HepG2 (cell line): ENCODE measurements around the gene KPNA4. TPM values are rescaled to one million over a fixed set of nuclear protein-coding genes. Genes with fewer than 3 reads are reported as not detected.

ENCODE experiments used
- ATAC-seq: fragments of 200-7000 bp; cut with Tn5 transposase; 3 replicates; pipeline ENCODE4 v1.9.1; 2020; ENCODE audit warnings: mild to moderate bottlenecking, moderate library complexity
- BruUV-seq: library from RNA; stranded (reverse); fragments of 400-500 nt; replicated peaks from 2 replicates; lab custom pipeline; 2021; lab: Mats Ljungman, UMichigan
- CTCF ChIA-PET: fragments of 300-600 bp; formaldehyde crosslinking; extraction: SDS; loops from one replicate; lab custom pipeline; 2021; ENCODE audit warnings: low total read pairs, inconsistent platforms, low intra/inter-chr PET ratio; lab: Yijun Ruan, JAX
- POLR2A ChIA-PET: fragments of 350-600 bp; sonication (Branson Sonifier 250); formaldehyde crosslinking; loops from one replicate; lab custom pipeline; 2020; ENCODE audit warnings: antibody characterized with exemption, inconsistent platforms; lab: Yijun Ruan, JAX
- DNase-seq: peaks from one replicate; pipeline ENCODE4 v3.0.0-alpha.2; 2015; ENCODE audit warnings: low spot score
- FAIRE-seq: peaks from 3 replicates; lab custom pipeline; 2011; peaks lifted over from hg19 to GRCh38; lab: Jason Lieb, UNC
- H2AFZ ChIP-seq: one replicate; pipeline ENCODE4 v1.6.1; 2011; ENCODE audit warnings: low read length, inconsistent platforms
- H3K27ac ChIP-seq: fragments of 300-600 bp; 3 replicates; pipeline ENCODE4 v1.8.0; 2011; ENCODE audit warnings: mixed run types, mild to moderate bottlenecking, mixed read lengths, low read length, inconsistent platforms; ENCODE audit not compliant: insufficient read depth; ENCODE audit errors: extremely low read length
- H3K27me3 ChIP-seq, 2 experiments: fragments of 200-600 bp in 1 of 2; 2 replicates in 1 of 2; 3 replicates in 1 of 2; pipeline versions ENCODE4 v1.6.0 to v1.8.0; 2011; ENCODE audit warnings: low read length in 2 of 2, mild to moderate bottlenecking in 2 of 2, moderate library complexity in 2 of 2, inconsistent platforms in 1 of 2; ENCODE audit not compliant: insufficient read depth in 2 of 2, control insufficient read depth in 1 of 2
- H3K36me3 ChIP-seq, 2 experiments: fragments of 200-600 bp in 1 of 2; replicated peaks in 1 of 2; 2 replicates in 1 of 2; 3 replicates in 1 of 2; pipeline versions ENCODE4 v1.5.1 to v1.8.0; 2011; ENCODE audit warnings: low read length in 2 of 2, inconsistent platforms in 1 of 2; ENCODE audit not compliant: insufficient read depth in 2 of 2, control insufficient read depth in 1 of 2
- H3K4me1 ChIP-seq: 2 replicates; pipeline ENCODE4 v1.5.1; 2012; ENCODE audit warnings: low read length, inconsistent platforms; ENCODE audit not compliant: insufficient read depth
- H3K4me2 ChIP-seq: 2 replicates; pipeline ENCODE4 v1.6.0; 2011; ENCODE audit warnings: low read depth, low read length, inconsistent platforms
- H3K4me3 ChIP-seq, 3 experiments: fragments of 200-600 bp in 1 of 3; sonication (generic), shearing (Covaris generic) in 1 of 3; replicated peaks in 1 of 3; 2 replicates each; pipeline ENCODE4 v1.5.1; 2011 to 2016; ENCODE audit warnings: low read length in 3 of 3, inconsistent platforms in 2 of 3, low read depth in 2 of 3, mild to moderate bottlenecking in 2 of 3, control low read depth in 1 of 3, mixed read lengths in 1 of 3; ENCODE audit not compliant: insufficient read depth in 1 of 3
- H3K79me2 ChIP-seq: one replicate; pipeline ENCODE4 v1.6.1; 2011; ENCODE audit warnings: low read length, inconsistent platforms; ENCODE audit not compliant: insufficient read depth
- H3K9ac ChIP-seq: 2 replicates; pipeline ENCODE4 v1.6.0; 2011; ENCODE audit warnings: mild to moderate bottlenecking, low read depth, low read length, inconsistent platforms; ENCODE audit not compliant: insufficient read depth
- H3K9me3 ChIP-seq: 2 replicates; pipeline ENCODE4 v1.5.1; 2012; ENCODE audit warnings: mild to moderate bottlenecking, low read length
- H4K20me1 ChIP-seq: 2 replicates; pipeline ENCODE4 v1.6.0; 2011; ENCODE audit warnings: inconsistent platforms, mild to moderate bottlenecking, low read length, moderate library complexity; ENCODE audit not compliant: insufficient read depth
- CREB1 ChIP-seq, 2 experiments: fragments of 450-650 bp in 1 of 2; IDR thresholded peaks; 2 replicates each; pipeline ENCODE4 v1.6.1; 2016 to 2017; ENCODE audit warnings: control low read depth in 1 of 2, mild to moderate bottlenecking in 1 of 2, missing compliant biosample characterization in 1 of 2, missing genetic modification characterization in 1 of 2
- EP300 ChIP-seq, 3 experiments: sonication (generic) in 1 of 3; formaldehyde crosslinking in 1 of 3; IDR thresholded peaks; 2 replicates each; pipeline versions ENCODE4 v1.5.1 to v1.6.1; 2011 to 2020; ENCODE audit warnings: low read depth in 2 of 3, low read length in 2 of 3, borderline replicate concordance in 1 of 3, improper control_type of control experiment in 1 of 3, mild to moderate bottlenecking in 1 of 3, missing genetic modification reagents in 1 of 3, moderate library complexity in 1 of 3
- ERF ChIP-seq: IDR thresholded peaks from 2 replicates; pipeline ENCODE4 v1.6.1; 2018; ENCODE audit warnings: missing biosample characterization, missing genetic modification reagents
- ETS1 ChIP-seq: sonication (generic); formaldehyde crosslinking; IDR thresholded peaks from 2 replicates; pipeline ENCODE4 v1.4.0; 2020; ENCODE audit warnings: missing genetic modification reagents
- HNF4A ChIP-seq: sonication (generic); formaldehyde crosslinking; IDR thresholded peaks from 2 replicates; pipeline ENCODE4 v1.4.0; 2020; ENCODE audit warnings: missing genetic modification reagents
- HOXA7 ChIP-seq: sonication (generic); formaldehyde crosslinking; IDR thresholded peaks from 2 replicates; pipeline ENCODE4 v1.8.1; 2022; ENCODE audit warnings: mild to moderate bottlenecking, missing genetic modification reagents, moderate library complexity
- MXD4 ChIP-seq: IDR thresholded peaks from 2 replicates; pipeline ENCODE4 v1.6.1; 2016; ENCODE audit warnings: mild to moderate bottlenecking, missing biosample characterization, missing genetic modification reagents
- NR2F1 ChIP-seq, 2 experiments: fragments of 450-650 bp in 1 of 2; formaldehyde crosslinking in 1 of 2; IDR thresholded peaks; 2 replicates each; pipeline versions ENCODE4 v1.5.0 to v1.6.1; 2016 to 2020; ENCODE audit warnings: mild to moderate bottlenecking in 1 of 2, missing compliant biosample characterization in 1 of 2, missing genetic modification reagents in 1 of 2, moderate library complexity in 1 of 2
- ZBTB14 ChIP-seq: sonication (generic); formaldehyde crosslinking; IDR thresholded peaks from 2 replicates; pipeline ENCODE4 v1.4.0; 2020; ENCODE audit warnings: missing genetic modification reagents
- ZMYM4 ChIP-seq: sonication (generic); formaldehyde crosslinking; IDR thresholded peaks from 2 replicates; pipeline ENCODE4 v1.8.1; 2023; ENCODE audit warnings: mild to moderate bottlenecking, missing genetic modification reagents
- ZNF251 ChIP-seq: sonication (generic); formaldehyde crosslinking; IDR thresholded peaks from 2 replicates; pipeline ENCODE4 v1.9.0; 2021; ENCODE audit warnings: mild to moderate bottlenecking, missing genetic modification reagents
- ZNF253 ChIP-seq: sonication (generic); formaldehyde crosslinking; IDR thresholded peaks from 2 replicates; pipeline ENCODE4 v1.8.0; 2022; ENCODE audit warnings: mild to moderate bottlenecking, missing genetic modification reagents, borderline replicate concordance
- ZSCAN9 ChIP-seq: IDR thresholded peaks from 2 replicates; pipeline ENCODE4 v1.6.1; 2016; ENCODE audit warnings: borderline replicate concordance
- in situ Hi-C: cut with HindIII; loops from 2 replicates; pipeline ENCODE4 v1.10.0; 2017; ENCODE audit warnings: low pct_unique_long_range_greater_than_20kb; ENCODE audit not compliant: extremely low pct_ligation_motif_present
- intact Hi-C: fragments of 100-400 bp; cut with micrococcal nuclease; formaldehyde crosslinking; loops from one replicate; pipeline ENCODE4 v1.10.0; 2022; ENCODE audit not compliant: unreplicated experiment
- polyA plus RNA-seq, 8 experiments: library from polyadenylated mRNA; depleted of rRNA in 3 of 8; stranded (reverse) in 7 of 8; unstranded in 1 of 8; fragments of >200 nt; fragmentation: Illumina TruSeq in 4 of 8; extraction: Trizol in 4 of 8; gene quantifications; 2 replicates each; pipeline versions ENCODE4 v1.2.1 to v1.2.3, GENCODE V29; 2011 to 2016; ENCODE audit warnings: low read depth in 4 of 8, missing spikeins in 1 of 8, mixed read lengths in 1 of 8; ENCODE audit not compliant: insufficient read depth in 1 of 8
- total RNA-seq, 5 experiments: library from RNA; depleted of rRNA; stranded (reverse); fragments of >200 nt; fragmentation: Illumina TruSeq; extraction: Trizol; gene quantifications; 2 replicates each; pipeline ENCODE4 v1.2.3, GENCODE V29; 2016; ENCODE audit warnings: low read depth in 1 of 5
- TF ChIP-seq, protein P1 (sequence below): sonication (generic); formaldehyde crosslinking; IDR thresholded peaks from 2 replicates; pipeline ENCODE4 v1.5.1; 2020; ENCODE audit warnings: mild to moderate bottlenecking, missing genetic modification reagents, moderate library complexity
- TF ChIP-seq, protein P2 (sequence below): sonication (generic); formaldehyde crosslinking; IDR thresholded peaks from 2 replicates; pipeline ENCODE4 v1.5.0; 2020; ENCODE audit warnings: mild to moderate bottlenecking, missing genetic modification reagents

The KPNA4 gene
- total and polyA plus RNA-seq, 2 of the 13 experiments (the other 11 are each of a cell fraction or from before 2014, with no cell fraction given): 9.9 to 27.9 TPM

GRCh38 chr3:160605315-160605714, 39.9 kb upstream of the KPNA4 start:
- CTCF ChIA-PET: no interaction called here
- ATAC-seq (peak; percentile 53), DNase-seq (no peak), FAIRE-seq (no peak)
- Histone ChIP-seq H3K4me3 (no peak overlapping the region), H3K27ac (no peak overlapping the region), H3K36me3 (no peaks in the 10 kb centered on the region), H4K20me1 (no peaks in the 10 kb centered on the region), H3K9ac (no peak overlapping the region), H3K79me2 (no peaks in the 10 kb centered on the region), H2AFZ (no peak overlapping the region), H3K9me3 (no peaks in the 10 kb centered on the region), H3K4me1 (peaks cover 8% of the 10 kb centered on the region; the same call in 1 of the 2 replicates), H3K27me3 (no peaks in the 10 kb centered on the region), H3K4me2 (no peak overlapping the region)
- no TSS peak for BruUV-seq
- intact Hi-C loops: no loop called here
- POLR2A ChIA-PET: no interaction called here
- in situ Hi-C loops: no loop called here
- no peak for TF ChIP-seq ZBTB14
- TF ChIP-seq ZNF251 (CRISPR knock-in tag): no peak
- TF ChIP-seq, protein P1, sequence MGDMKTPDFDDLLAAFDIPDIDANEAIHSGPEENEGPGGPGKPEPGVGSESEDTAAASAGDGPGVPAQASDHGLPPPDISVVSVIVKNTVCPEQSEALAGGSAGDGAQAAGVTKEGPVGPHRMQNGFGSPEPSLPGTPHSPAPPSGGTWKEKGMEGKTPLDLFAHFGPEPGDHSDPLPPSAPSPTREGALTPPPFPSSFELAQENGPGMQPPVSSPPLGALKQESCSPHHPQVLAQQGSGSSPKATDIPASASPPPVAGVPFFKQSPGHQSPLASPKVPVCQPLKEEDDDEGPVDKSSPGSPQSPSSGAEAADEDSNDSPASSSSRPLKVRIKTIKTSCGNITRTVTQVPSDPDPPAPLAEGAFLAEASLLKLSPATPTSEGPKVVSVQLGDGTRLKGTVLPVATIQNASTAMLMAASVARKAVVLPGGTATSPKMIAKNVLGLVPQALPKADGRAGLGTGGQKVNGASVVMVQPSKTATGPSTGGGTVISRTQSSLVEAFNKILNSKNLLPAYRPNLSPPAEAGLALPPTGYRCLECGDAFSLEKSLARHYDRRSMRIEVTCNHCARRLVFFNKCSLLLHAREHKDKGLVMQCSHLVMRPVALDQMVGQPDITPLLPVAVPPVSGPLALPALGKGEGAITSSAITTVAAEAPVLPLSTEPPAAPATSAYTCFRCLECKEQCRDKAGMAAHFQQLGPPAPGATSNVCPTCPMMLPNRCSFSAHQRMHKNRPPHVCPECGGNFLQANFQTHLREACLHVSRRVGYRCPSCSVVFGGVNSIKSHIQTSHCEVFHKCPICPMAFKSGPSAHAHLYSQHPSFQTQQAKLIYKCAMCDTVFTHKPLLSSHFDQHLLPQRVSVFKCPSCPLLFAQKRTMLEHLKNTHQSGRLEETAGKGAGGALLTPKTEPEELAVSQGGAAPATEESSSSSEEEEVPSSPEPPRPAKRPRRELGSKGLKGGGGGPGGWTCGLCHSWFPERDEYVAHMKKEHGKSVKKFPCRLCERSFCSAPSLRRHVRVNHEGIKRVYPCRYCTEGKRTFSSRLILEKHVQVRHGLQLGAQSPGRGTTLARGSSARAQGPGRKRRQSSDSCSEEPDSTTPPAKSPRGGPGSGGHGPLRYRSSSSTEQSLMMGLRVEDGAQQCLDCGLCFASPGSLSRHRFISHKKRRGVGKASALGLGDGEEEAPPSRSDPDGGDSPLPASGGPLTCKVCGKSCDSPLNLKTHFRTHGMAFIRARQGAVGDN (CRISPR knock-in tag): no peak
- no peak for TF ChIP-seq ERF
- TF ChIP-seq ZMYM4 (CRISPR knock-in tag): 0 out of 2 replicates have a peak, but pooled peaks have one; percentile 14
- TF ChIP-seq NR2F1 (CRISPR knock-in tag; IDR thresholded peaks at IDR 0.05): peak in 1 of 2 experiments; percentile 28; a peak in 1 of 4 replicates
- no peak for TF ChIP-seq HOXA7 (CRISPR knock-in tag)
- TF ChIP-seq, protein P2, sequence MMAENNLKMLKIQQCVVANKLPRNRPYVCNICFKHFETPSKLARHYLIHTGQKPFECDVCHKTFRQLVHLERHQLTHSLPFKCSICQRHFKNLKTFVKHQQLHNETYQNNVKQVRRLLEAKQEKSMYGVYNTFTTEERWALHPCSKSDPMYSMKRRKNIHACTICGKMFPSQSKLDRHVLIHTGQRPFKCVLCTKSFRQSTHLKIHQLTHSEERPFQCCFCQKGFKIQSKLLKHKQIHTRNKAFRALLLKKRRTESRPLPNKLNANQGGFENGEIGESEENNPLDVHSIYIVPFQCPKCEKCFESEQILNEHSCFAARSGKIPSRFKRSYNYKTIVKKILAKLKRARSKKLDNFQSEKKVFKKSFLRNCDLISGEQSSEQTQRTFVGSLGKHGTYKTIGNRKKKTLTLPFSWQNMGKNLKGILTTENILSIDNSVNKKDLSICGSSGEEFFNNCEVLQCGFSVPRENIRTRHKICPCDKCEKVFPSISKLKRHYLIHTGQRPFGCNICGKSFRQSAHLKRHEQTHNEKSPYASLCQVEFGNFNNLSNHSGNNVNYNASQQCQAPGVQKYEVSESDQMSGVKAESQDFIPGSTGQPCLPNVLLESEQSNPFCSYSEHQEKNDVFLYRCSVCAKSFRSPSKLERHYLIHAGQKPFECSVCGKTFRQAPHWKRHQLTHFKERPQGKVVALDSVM: peak; percentile 89
- no peak for TF ChIP-seq EP300 (IDR thresholded peaks at IDR 0.05; ENCODE audit: low read depth in 2 of 2, low read length in 2 of 2)
- TF ChIP-seq EP300 (CRISPR knock-in tag; IDR thresholded peaks at IDR 0.05; ENCODE audit: borderline replicate concordance): no peak
- no peak for TF ChIP-seq CREB1 (IDR thresholded peaks at IDR 0.05)
- no peak for TF ChIP-seq CREB1 (CRISPR knock-in tag; IDR thresholded peaks at IDR 0.05)
- TF ChIP-seq ETS1 (CRISPR knock-in tag): no peak
- TF ChIP-seq ZNF253 (CRISPR knock-in tag): no peak
- TF ChIP-seq MXD4: no peak
- no peak for TF ChIP-seq ZSCAN9
- TF ChIP-seq HNF4A (CRISPR knock-in tag): peak; percentile 20; the same call in 1 of the 2 replicates
